K562 (cell line): Measurements from ENCODE around the gene CCDC148. TPM values are rescaled to one million over a fixed set of nuclear protein-coding genes. Genes with fewer than 3 reads are reported as not detected.
A peak's percentile ranks its signal among the peaks of the same experiment; 100 is the strongest.

Source experiments
- ATAC-seq: fragments of 200-7000 bp; cut with Tn5 transposase; 3 replicates; pipeline ENCODE4 v1.9.1; 2020; ENCODE audit warnings: moderate library complexity
- BruUV-seq: library from RNA; stranded (reverse); fragments of 400-500 nt; replicated peaks from 2 replicates; lab custom pipeline; 2021; lab: Mats Ljungman, UMichigan
- CTCF ChIA-PET: fragments of 300-600 bp; formaldehyde crosslinking; extraction: SDS; loops from one replicate; lab custom pipeline; 2021; ENCODE audit warnings: low intra/inter-chr PET ratio; lab: Yijun Ruan, JAX
- POLR2A ChIA-PET: fragments of 300-600, 350-650 bp; sonication (Branson Sonifier 250); formaldehyde crosslinking; extraction: SDS; loops from one replicate; lab custom pipeline; 2021; ENCODE audit warnings: antibody characterized with exemption, inconsistent platforms; lab: Yijun Ruan, JAX
- DNase-seq, 4 experiments: peaks; one replicate each; pipeline versions ENCODE4 v3.0.0 to v3.0.0-alpha.2; 2011 to 2018; ENCODE audit warnings: low spot score in 3 of 4, mixed read lengths in 3 of 4; ENCODE audit errors: extremely low read depth in 1 of 4
- FAIRE-seq: peaks from 2 replicates; lab custom pipeline; 2011; peaks lifted over from hg19 to GRCh38; lab: Jason Lieb, UNC
- H2AFZ ChIP-seq: 2 replicates; pipeline ENCODE4 v1.6.0; 2011; ENCODE audit warnings: low read depth, low read length, control low read depth, inconsistent platforms
- H3K27ac ChIP-seq: fragments of 200-600 bp; 3 replicates; pipeline ENCODE4 v1.8.0; 2011; ENCODE audit warnings: low read depth, mild to moderate bottlenecking, control low read depth, inconsistent platforms, low read length, moderate library complexity, mixed read lengths; ENCODE audit errors: extremely low read depth
- H3K27me3 ChIP-seq, 2 experiments: fragments of 300-600 bp in 1 of 2; 2 replicates in 1 of 2; 3 replicates in 1 of 2; pipeline versions ENCODE4 v1.6.0 to v1.8.0; 2011; ENCODE audit warnings: inconsistent platforms in 2 of 2, low read length in 2 of 2, mild to moderate bottlenecking in 1 of 2, mixed read lengths in 1 of 2, moderate library complexity in 1 of 2; ENCODE audit not compliant: control insufficient read depth in 2 of 2, insufficient read depth in 2 of 2
- H3K36me3 ChIP-seq: fragments of 300-600 bp; 3 replicates; pipeline ENCODE4 v1.8.0; 2011; ENCODE audit warnings: mild to moderate bottlenecking, low read length, inconsistent platforms; ENCODE audit not compliant: control insufficient read depth, insufficient read depth
- H3K4me1 ChIP-seq, 2 experiments: fragments of 200-600 bp in 1 of 2; replicated peaks in 1 of 2; 2 replicates in 1 of 2; 3 replicates in 1 of 2; pipeline versions ENCODE4 v1.5.1 to v1.8.0; 2011; ENCODE audit warnings: inconsistent platforms in 2 of 2, low read length in 2 of 2, mild to moderate bottlenecking in 1 of 2, mixed read lengths in 1 of 2, moderate library complexity in 1 of 2; ENCODE audit not compliant: control insufficient read depth in 2 of 2, insufficient read depth in 2 of 2
- H3K4me2 ChIP-seq: 2 replicates; pipeline ENCODE4 v1.6.1; 2011; ENCODE audit warnings: low read length, control low read depth, inconsistent platforms, mixed read lengths; ENCODE audit not compliant: insufficient read depth
- H3K4me3 ChIP-seq: fragments of 200-600 bp; sonication (generic), shearing (Covaris generic); 2 replicates; pipeline ENCODE4 v1.5.1; 2016; ENCODE audit warnings: control low read depth, inconsistent platforms
- H3K79me2 ChIP-seq: fragments of 200-600 bp; 3 replicates; pipeline ENCODE4 v1.8.0; 2011; ENCODE audit warnings: low read length, inconsistent platforms; ENCODE audit not compliant: control insufficient read depth, insufficient read depth
- H3K9ac ChIP-seq, 2 experiments: 2 replicates each; pipeline versions ENCODE4 v1.6.0 to v1.6.1; 2011; ENCODE audit warnings: low read depth in 2 of 2, low read length in 2 of 2, control low read depth in 1 of 2, inconsistent platforms in 1 of 2, mild to moderate bottlenecking in 1 of 2, mixed read lengths in 1 of 2; ENCODE audit not compliant: insufficient read depth in 1 of 2
- H3K9me1 ChIP-seq: one replicate; pipeline ENCODE4 v1.6.0; 2011; ENCODE audit warnings: inconsistent platforms, mild to moderate bottlenecking, low read length, moderate library complexity; ENCODE audit not compliant: control insufficient read depth, insufficient read depth
- H3K9me3 ChIP-seq: replicated peaks from 2 replicates; pipeline ENCODE4 v1.5.1; 2011; ENCODE audit warnings: low read depth, low read length, inconsistent platforms; ENCODE audit not compliant: control insufficient read depth, insufficient read depth
- H4K20me1 ChIP-seq: replicated peaks from 2 replicates; pipeline ENCODE4 v1.6.1; 2011; ENCODE audit warnings: low read length, inconsistent platforms, mixed read lengths; ENCODE audit not compliant: control insufficient read depth, insufficient read depth
- CBFA2T2 ChIP-seq: fragments of 450-650 bp; conservative IDR thresholded peaks from 2 replicates; pipeline ENCODE4 v1.6.1; 2017; ENCODE audit warnings: mild to moderate bottlenecking
- CBFA2T3 ChIP-seq: fragments of 450-650 bp; IDR thresholded peaks from 2 replicates; pipeline ENCODE4 v1.6.1; 2017
- CCNT2 ChIP-seq: IDR thresholded peaks from 2 replicates; pipeline ENCODE4 v1.6.1; 2011; ENCODE audit warnings: borderline replicate concordance, low read depth, mild to moderate bottlenecking, moderate library complexity, mixed read lengths, low read length; ENCODE audit not compliant: insufficient read length; ENCODE audit errors: extremely low read depth
- DNMT1 ChIP-seq: fragments of 450-650 bp; IDR thresholded peaks from 2 replicates; pipeline ENCODE4 v1.6.1; 2016; ENCODE audit warnings: antibody characterized with exemption, mild to moderate bottlenecking
- EGR1 ChIP-seq: fragments of 450-650 bp; conservative IDR thresholded peaks from 2 replicates; pipeline ENCODE4 v1.6.1; 2017; ENCODE audit warnings: mild to moderate bottlenecking
- EP300 ChIP-seq: IDR thresholded peaks from 2 replicates; pipeline ENCODE4 v1.6.1; 2012; ENCODE audit warnings: low read length, improper control_type of control experiment
- JUND ChIP-seq, 2 experiments: IDR thresholded peaks; 2 replicates in 1 of 2; 3 replicates in 1 of 2; pipeline ENCODE4 v1.6.1; 2011; ENCODE audit warnings: borderline replicate concordance in 2 of 2, low read depth in 2 of 2, low read length in 2 of 2, improper control_type of control experiment in 1 of 2, missing biosample characterization in 1 of 2, missing genetic modification characterization in 1 of 2, missing genetic modification reagents in 1 of 2
- KDM5B ChIP-seq: fragments of 200-600 bp; sonication (generic); IDR thresholded peaks from 2 replicates; pipeline ENCODE4 v1.6.1; 2012; ENCODE audit warnings: low read depth, mild to moderate bottlenecking, moderate library complexity, low read length, control low read depth, inconsistent platforms; ENCODE audit not compliant: insufficient replicate concordance
- LCOR ChIP-seq: sonication (generic); formaldehyde crosslinking; IDR thresholded peaks from 2 replicates; pipeline ENCODE4 v1.8.0; 2022; ENCODE audit warnings: mild to moderate bottlenecking, missing genetic modification reagents
- NR4A1 ChIP-seq, 2 experiments: fragments of 250-450 bp in 1 of 2; fragments of 450-650 bp in 1 of 2; sonication (Bioruptor Pico) in 1 of 2; IDR thresholded peaks; 2 replicates each; pipeline versions ENCODE4 v1.4.0 to v1.6.1; 2016 to 2020; ENCODE audit warnings: mild to moderate bottlenecking in 2 of 2, missing compliant biosample characterization in 1 of 2, missing genetic modification characterization in 1 of 2, moderate library complexity in 1 of 2
- SAFB2 ChIP-seq: fragments of 200-400 bp; formaldehyde crosslinking; IDR thresholded peaks from 2 replicates; pipeline ENCODE4 v1.6.1; 2018; ENCODE audit warnings: borderline replicate concordance, low read length, low read depth, moderate library complexity; ENCODE audit not compliant: severe bottlenecking
- SMARCE1 ChIP-seq: fragments of 450-650 bp; IDR thresholded peaks from 2 replicates; pipeline ENCODE4 v1.7.1; 2016; ENCODE audit warnings: mild to moderate bottlenecking
- TCF7 ChIP-seq: sonication (generic); IDR thresholded peaks from 2 replicates; pipeline ENCODE4 v1.6.1; 2016; ENCODE audit warnings: antibody characterized with exemption, borderline replicate concordance
- TEAD4 ChIP-seq, 2 experiments: sonication (generic) in 1 of 2; formaldehyde crosslinking in 1 of 2; IDR thresholded peaks; 2 replicates each; pipeline versions ENCODE4 v1.6.1 to v1.8.0; 2012 to 2022; ENCODE audit warnings: borderline replicate concordance in 1 of 2, inconsistent platforms in 1 of 2, low read length in 1 of 2, mild to moderate bottlenecking in 1 of 2, missing genetic modification reagents in 1 of 2
- ZNF253 ChIP-seq: fragments of 250-450 bp; sonication (Bioruptor Pico); conservative IDR thresholded peaks from 2 replicates; pipeline ENCODE4 v1.6.1; 2021; ENCODE audit warnings: mild to moderate bottlenecking
- ZNF324 ChIP-seq: fragments of 250-450 bp; sonication (Bioruptor Pico); IDR thresholded peaks from 2 replicates; pipeline ENCODE4 v1.4.0; 2020; ENCODE audit warnings: mild to moderate bottlenecking
- ZNF77 ChIP-seq: fragments of 250-450 bp; sonication (Bioruptor Pico); IDR thresholded peaks from 2 replicates; pipeline ENCODE4 v1.5.0; 2020
- WGBS: fragments of 100-300 bp; shearing (Covaris generic); methylation state at CpG from one replicate; pipeline ENCODE4 v1.1.6; 2016; ENCODE audit warnings: low coverage, mixed read lengths; ENCODE audit not compliant: insufficient coverage; ENCODE audit errors: missing lambda C conversion rate; 5-methylcytosine and 5-hydroxymethylcytosine counted together
- in situ Hi-C: fragments of 300-500 bp; cut with MboI; formaldehyde crosslinking; loops from 4 replicates; pipeline ENCODE4 v1.15.0; 2018; ENCODE audit warnings: inconsistent platforms, mixed read lengths
- intact Hi-C: fragments of 100-400 bp; cut with micrococcal nuclease; formaldehyde crosslinking; loops from 2 replicates; pipeline ENCODE4 v1.14.2; 2022
- polyA plus RNA-seq, 8 experiments: library from polyadenylated mRNA; depleted of rRNA in 4 of 8; stranded (reverse) in 5 of 8; unstranded in 3 of 8; fragments of >200 nt; fragmentation: Nextera tagmentation in 2 of 8; fragmentation: Illumina TruSeq in 1 of 8; extraction: Ambion mirVana in 2 of 8; extraction: Trizol in 1 of 8; gene quantifications; 2 replicates each; pipeline versions ENCODE4 v1.2.1 to v1.2.3, GENCODE V29; 2011 to 2014; ENCODE audit warnings: inconsistent platforms in 1 of 8, missing spikeins in 1 of 8
- total RNA-seq, 7 experiments: library from RNA; depleted of rRNA in 6 of 7; stranded (reverse); fragments of >200 nt in 6 of 7; fragmentation: Illumina TruSeq in 2 of 7; extraction: Trizol in 2 of 7; gene quantifications; 2 replicates each; pipeline versions ENCODE4 v1.2.1 to v1.2.3, GENCODE V29; 2011 to 2021; ENCODE audit warnings: low replicate concordance in 1 of 7
- TF ChIP-seq, protein P1 (sequence below): fragments of 450-650 bp; conservative IDR thresholded peaks from 2 replicates; pipeline ENCODE4 v1.6.1; 2016; ENCODE audit warnings: missing genetic modification characterization, low read depth, mild to moderate bottlenecking, missing compliant biosample characterization, moderate library complexity
- TF ChIP-seq, protein P2 (sequence below): fragments of 450-650 bp; IDR thresholded peaks from 2 replicates; pipeline ENCODE4 v1.6.1; 2016; ENCODE audit warnings: antibody characterized with exemption
- TF ChIP-seq, protein P3 (sequence below): sonication (generic); IDR thresholded peaks from 2 replicates; pipeline ENCODE4 v1.6.1; 2016

The CCDC148 gene
- total and polyA plus RNA-seq, 9 of the 15 experiments (the other 6 are each of a cell fraction or from before 2014, with no cell fraction given) = 0.10 to 1.4 (median 0.65) TPM

DNA sequence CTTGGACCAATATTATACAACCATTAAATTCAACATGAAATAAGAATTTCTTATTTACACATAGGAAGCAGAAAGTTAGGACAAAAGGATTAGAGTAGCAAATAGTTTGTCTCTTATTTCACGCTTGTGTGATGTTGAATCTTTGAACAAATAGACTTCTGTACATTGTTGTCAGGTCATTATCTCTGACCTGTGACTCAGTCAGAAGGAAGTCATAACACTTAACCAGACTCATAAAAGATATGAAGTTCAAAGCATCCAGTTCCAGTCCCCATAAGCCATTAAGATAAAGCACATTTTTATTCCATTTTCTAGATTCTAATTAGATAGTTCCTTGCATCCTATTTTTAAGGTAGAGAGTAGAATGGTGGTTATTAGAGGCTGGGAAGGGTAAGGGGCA is 224.1 kb downstream of the CCDC148 start:
- FAIRE-seq (peak; percentile 63), DNase-seq (peak in 2 of 4 experiments; percentile 13 to 28), ATAC-seq (peak; percentile 60; the same call in 2 of the 3 replicates)
- in situ Hi-C loops = no loop called here
- H3K4me2 ChIP-seq = no peak overlapping the region
- H3K4me1 ChIP-seq = peaks cover 7 to 8% of the 10 kb centered on the region in 2 experiments; a peak in 4 of 5 replicates
- no peaks in the 10 kb centered on the region for H3K27me3 ChIP-seq
- BruUV-seq = no TSS peak
- H3K9ac ChIP-seq = no peak overlapping the region
- H3K9me1 ChIP-seq = no peaks in the 10 kb centered on the region
- no peak overlapping the region for H3K27ac ChIP-seq
- no peaks in the 10 kb centered on the region for H3K79me2 ChIP-seq
- H3K4me3 ChIP-seq = no peak overlapping the region
- intact Hi-C loops = no loop called here
- POLR2A ChIA-PET = no interaction called here
- H3K9me3 ChIP-seq = peaks cover 2% of the 10 kb centered on the region; the same call in 1 of the 2 replicates
- no peak overlapping the region for H2AFZ ChIP-seq
- H4K20me1 ChIP-seq = no peaks in the 10 kb centered on the region
- no peaks in the 10 kb centered on the region for H3K36me3 ChIP-seq
- CTCF ChIA-PET = no interaction called here
- WGBS = 0% methylated on average over 1 of the region's 1 CpG
- TF ChIP-seq, protein P1, sequence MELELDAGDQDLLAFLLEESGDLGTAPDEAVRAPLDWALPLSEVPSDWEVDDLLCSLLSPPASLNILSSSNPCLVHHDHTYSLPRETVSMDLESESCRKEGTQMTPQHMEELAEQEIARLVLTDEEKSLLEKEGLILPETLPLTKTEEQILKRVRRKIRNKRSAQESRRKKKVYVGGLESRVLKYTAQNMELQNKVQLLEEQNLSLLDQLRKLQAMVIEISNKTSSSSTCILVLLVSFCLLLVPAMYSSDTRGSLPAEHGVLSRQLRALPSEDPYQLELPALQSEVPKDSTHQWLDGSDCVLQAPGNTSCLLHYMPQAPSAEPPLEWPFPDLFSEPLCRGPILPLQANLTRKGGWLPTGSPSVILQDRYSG (tag) = no peak
- 0 out of 2 replicates have a peak, but pooled peaks have one; percentile 13 for TF ChIP-seq CBFA2T2
- TF ChIP-seq NR4A1 (CRISPR knock-in tag; IDR thresholded peaks at IDR 0.05) = no peak
- TF ChIP-seq NR4A1 (tag; IDR thresholded peaks at IDR 0.05) = no peak
- TF ChIP-seq LCOR (CRISPR knock-in tag) = no peak
- no peak for TF ChIP-seq ZNF253 (CRISPR knock-in tag)
- TF ChIP-seq EP300 = peak; percentile 35; the same call in 1 of the 2 replicates
- TF ChIP-seq SMARCE1 = 0 out of 2 replicates have a peak, but pooled peaks have one; percentile 32
- peak; percentile 89 for TF ChIP-seq JUND (IDR thresholded peaks at IDR 0.05; ENCODE audit: borderline replicate concordance, low read depth, low read length)
- TF ChIP-seq JUND (tag; IDR thresholded peaks at IDR 0.05; ENCODE audit: borderline replicate concordance, low read depth, low read length) = peak; percentile 81; the same call in 2 of the 3 replicates
- TF ChIP-seq CBFA2T3 = peak; percentile 50
- TF ChIP-seq ZNF324 (CRISPR knock-in tag) = no peak
- TF ChIP-seq, protein P2, sequence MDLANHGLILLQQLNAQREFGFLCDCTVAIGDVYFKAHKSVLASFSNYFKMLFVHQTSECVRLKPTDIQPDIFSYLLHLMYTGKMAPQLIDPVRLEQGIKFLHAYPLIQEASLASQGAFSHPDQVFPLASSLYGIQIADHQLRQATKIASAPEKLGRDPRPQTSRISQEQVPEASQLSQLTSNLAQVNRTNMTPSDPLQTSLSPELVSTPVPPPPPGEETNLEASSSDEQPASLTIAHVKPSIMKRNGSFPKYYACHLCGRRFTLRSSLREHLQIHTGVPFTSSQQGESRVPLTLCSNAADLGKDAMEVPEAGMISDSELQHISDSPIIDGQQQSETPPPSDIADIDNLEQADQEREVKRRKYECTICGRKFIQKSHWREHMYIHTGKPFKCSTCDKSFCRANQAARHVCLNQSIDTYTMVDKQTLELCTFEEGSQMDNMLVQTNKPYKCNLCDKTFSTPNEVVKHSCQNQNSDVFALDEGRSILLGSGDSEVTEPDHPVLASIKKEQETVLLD = no peak
- TF ChIP-seq TCF7 = peak; percentile 91; the same call in 1 of the 2 replicates
- no peak for TF ChIP-seq EGR1
- TF ChIP-seq CCNT2 = peak; percentile 18
- no peak for TF ChIP-seq SAFB2
- TF ChIP-seq, protein P3, sequence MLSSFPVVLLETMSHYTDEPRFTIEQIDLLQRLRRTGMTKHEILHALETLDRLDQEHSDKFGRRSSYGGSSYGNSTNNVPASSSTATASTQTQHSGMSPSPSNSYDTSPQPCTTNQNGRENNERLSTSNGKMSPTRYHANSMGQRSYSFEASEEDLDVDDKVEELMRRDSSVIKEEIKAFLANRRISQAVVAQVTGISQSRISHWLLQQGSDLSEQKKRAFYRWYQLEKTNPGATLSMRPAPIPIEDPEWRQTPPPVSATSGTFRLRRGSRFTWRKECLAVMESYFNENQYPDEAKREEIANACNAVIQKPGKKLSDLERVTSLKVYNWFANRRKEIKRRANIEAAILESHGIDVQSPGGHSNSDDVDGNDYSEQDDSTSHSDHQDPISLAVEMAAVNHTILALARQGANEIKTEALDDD = peak; percentile 77
- no peak for TF ChIP-seq ZNF77
- no peak for TF ChIP-seq KDM5B
- no peak for TF ChIP-seq DNMT1
- peak; percentile 71; the same call in 1 of the 2 replicates for TF ChIP-seq TEAD4 (IDR thresholded peaks at IDR 0.05; ENCODE audit: low read length)
- no peak for TF ChIP-seq TEAD4 (CRISPR knock-in tag; IDR thresholded peaks at IDR 0.05; ENCODE audit: borderline replicate concordance)
